Activated naive CD4-positive, alpha-beta T cell treated with Interleukin-2 at 50 U/mL for 16 hours (primary cell): ENCODE measurements around the gene ATP8A2.

Experiments used
- DNase-seq: peaks from one replicate; pipeline ENCODE4 v3.0.0-alpha.2; 2020

The ATP8A2 gene

GRCh38 chr13:25865391-25865790, 493.6 kb downstream of the ATP8A2 start:
- no peak for DNase-seq

DNA sequence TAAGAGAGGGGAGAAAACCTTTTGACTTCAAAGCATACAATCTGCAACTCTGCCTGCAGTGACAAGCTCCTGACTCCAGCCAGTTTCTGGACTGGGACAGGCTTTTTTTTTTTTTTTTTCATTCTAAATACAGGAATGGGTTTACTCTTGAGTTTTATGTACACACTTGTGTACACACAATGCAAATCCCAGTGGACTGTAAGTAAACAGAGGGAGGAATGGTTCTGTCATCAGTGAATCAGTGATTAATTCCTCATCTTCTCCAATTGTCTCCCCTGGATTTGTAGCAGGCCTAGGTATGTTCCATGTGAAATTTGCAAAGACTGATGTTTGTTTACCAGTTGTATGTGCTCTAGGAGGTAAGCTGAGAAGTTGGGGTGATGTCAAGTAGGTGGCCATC, 495.3 kb downstream of the ATP8A2 start:
- DNase-seq, result no peak

- DNase-seq, result no peak
Observed at GRCh38 chr13:25868490-25868889, 496.7 kb downstream of the ATP8A2 start.

DNA sequence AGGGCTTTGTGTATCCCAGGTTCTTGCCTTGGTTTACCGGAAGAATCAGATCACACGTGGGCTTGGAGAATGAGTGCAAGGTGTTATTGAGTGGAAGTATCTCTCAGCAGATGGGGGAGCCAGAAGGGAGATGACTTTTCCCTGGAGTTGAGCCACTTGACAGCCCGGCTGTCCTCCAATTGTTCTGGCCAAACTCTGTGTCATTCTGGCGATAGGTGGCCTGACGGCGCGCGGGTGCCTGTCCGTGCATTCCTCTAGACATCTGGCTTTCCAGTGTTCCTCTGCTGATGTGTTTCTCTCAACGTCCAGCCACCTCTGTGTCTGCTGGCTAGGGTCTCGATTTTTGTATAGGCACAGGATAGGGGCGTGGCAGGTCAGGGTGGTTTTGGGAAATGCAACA, 498.2 kb downstream of the ATP8A2 start:
- DNase-seq, result no peak

GRCh38 chr13:25871389-25872125, 499.8 kb downstream of the ATP8A2 start:
- no peak for DNase-seq

DNA sequence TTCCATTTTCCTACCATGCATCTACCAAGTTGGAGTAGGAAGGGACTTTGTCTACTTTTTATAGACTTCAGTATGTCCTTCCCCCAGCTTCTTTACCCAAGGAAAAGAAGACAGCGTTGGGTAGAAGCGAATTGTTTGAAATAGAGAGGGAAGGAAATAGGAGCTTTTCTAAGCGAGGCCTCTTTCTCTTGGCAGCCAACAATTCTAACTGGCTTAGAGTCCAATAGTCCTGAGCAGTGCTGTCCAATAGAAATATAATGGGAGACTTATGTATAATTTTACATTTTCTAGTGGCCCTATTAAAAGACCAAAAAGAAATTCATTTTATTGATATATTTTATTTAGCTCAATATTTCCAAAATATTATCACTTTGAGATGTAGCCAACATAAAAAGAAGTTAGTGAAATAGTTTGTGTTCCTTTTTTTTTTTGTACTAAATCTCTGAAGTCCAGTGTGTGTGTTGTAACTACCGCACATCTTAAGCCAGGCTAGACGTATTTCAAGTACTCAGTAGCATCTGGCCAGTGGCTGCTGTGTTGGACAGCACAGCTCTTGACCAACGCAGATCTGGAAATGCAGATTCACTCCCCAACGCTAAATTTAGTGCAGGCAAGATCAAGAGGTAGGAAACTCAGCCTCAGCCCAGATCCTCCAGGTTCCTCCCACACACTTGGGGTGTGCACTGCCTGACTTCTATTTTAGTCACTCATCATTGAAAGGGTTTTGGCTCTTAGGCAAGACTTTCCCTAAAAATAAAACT, 500.9 kb downstream of the ATP8A2 start:
- no peak for DNase-seq

GRCh38 chr13:25873242-25873612, 501.5 kb downstream of the ATP8A2 start:
- no peak for DNase-seq

- DNase-seq, result no peak
Observed at GRCh38 chr13:25874064-25874737, 502.4 kb downstream of the ATP8A2 start.

DNA sequence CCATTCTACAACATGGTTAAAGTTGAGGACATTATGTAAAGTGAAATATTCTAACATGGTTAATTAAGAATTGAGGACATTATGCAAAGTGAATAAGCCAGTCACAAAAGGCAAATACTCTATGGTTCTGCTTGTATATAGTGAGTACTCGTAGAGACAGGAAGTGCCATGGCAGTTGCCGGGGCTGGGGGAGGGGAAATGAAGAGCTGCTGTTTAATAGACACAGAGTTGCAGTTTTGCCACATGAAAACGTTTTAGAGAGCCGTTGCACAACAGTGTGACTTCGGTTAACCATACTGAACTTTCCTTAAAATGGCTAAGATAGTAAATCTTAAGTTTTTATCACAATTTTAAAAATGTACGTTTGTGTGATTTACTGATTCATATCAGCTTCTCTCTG, 503.1 kb downstream of the ATP8A2 start:
- DNase-seq, result peak; percentile 51

GRCh38 chr13:25876247-25876646, 504.5 kb downstream of the ATP8A2 start:
- DNase-seq, result no peak

GRCh38 chr13:25879466-25879865, 507.7 kb downstream of the ATP8A2 start:
- no peak for DNase-seq

DNA sequence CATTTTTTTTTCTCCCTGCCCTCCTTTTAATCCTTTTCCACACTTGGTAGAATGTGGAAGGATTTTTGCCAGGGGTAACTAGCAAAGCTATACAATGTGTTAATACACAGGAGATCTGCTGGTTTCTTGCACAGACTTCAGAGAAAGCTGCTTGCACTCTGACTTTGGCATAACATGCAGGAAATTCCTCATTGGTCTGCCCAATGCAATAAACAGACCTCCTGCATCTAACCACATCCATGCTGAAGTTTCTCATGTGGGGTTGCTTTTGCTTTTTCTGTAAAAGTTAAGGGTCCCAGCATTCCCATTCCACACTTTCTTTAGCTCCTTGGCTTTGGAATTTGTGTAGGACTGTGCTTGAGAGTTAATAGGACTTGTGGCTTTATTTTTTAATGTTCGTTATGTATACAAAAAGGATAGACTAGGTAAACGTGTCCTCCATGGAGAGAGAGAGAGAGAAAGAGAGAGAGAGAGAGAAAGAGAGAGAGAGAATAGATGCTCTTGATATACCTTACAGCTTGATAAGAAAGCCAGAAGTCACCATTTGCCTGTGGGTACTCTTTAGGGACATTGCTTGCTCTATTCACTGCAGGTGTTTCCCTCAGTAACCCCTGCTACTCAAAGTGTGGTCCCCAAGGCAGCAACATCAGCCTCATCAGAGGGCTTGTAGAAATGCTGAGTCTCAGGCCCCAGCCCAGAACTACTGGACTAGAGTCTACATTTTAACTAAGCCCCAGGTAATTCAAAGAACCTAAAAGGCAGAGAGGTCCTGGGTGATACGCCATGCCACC, 509.6 kb downstream of the ATP8A2 start:
- no peak for DNase-seq

DNA sequence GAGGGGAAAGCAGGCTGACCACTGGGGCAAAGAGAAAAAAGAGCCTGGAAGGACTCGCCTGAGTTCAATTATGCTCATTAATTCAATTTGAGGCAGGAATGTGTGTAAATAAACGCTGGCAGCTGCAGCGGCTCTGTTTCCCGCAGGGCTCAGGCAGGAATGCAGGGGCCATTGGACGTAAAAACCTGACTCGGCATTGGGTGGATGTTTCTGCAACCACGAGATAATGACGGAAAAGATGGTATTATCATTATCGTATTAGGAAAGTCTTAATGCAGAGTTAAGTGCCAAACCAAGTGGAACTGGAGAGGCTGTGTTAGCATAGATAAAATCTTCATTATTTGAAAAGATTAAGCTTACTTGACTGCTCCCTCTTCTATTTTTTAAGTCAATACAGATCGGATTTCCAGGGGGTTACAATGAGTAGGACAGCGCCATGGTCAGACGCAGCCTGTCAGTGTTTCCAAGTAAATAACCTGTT, 510.2 kb downstream of the ATP8A2 start:
- no peak for DNase-seq

GRCh38 chr13:25882466-25883357, 510.9 kb downstream of the ATP8A2 start:
- no peak for DNase-seq

GRCh38 chr13:25885418-25885817, 513.6 kb downstream of the ATP8A2 start:
- no peak for DNase-seq

GRCh38 chr13:25886438-25887214, 514.9 kb downstream of the ATP8A2 start:
- DNase-seq, result peak; percentile 46

GRCh38 chr13:25887962-25888655, 516.3 kb downstream of the ATP8A2 start:
- no peak for DNase-seq

- DNase-seq, result no peak
Observed at GRCh38 chr13:25890671-25891212, 519.0 kb downstream of the ATP8A2 start.

- no peak for DNase-seq
Observed at GRCh38 chr13:25898991-25899390, 527.2 kb downstream of the ATP8A2 start.

GRCh38 chr13:25899464-25899863, 527.7 kb downstream of the ATP8A2 start:
- DNase-seq, result no peak
